Neural crest cell (in vitro differentiated cells): ENCODE results near the gene PARP6. TPM values are rescaled to one million over a fixed set of nuclear protein-coding genes. Genes with fewer than 3 reads are reported as not detected.
A peak's percentile ranks its signal among the peaks of the same experiment; 100 is the strongest.
"Not testable (repeated sequence)": the region's sequence is repeated elsewhere in the genome, so short reads cannot be mapped to it uniquely, and the experiment has no call there.

Experiments used
- DNase-seq: peaks from one replicate; pipeline ENCODE4 v3.0.0; 2021; ENCODE audit warnings: low read depth, mixed read lengths, low spot score
- H3K27ac Mint-ChIP-seq: one replicate; pipeline ENCODE4 v1.8.0; 2021; ENCODE audit warnings: mild to moderate bottlenecking, mixed read lengths; ENCODE audit not compliant: unreplicated experiment
- H3K27me3 Mint-ChIP-seq: 2 replicates; pipeline ENCODE4 v1.8.0; 2021; ENCODE audit warnings: low read depth, mild to moderate bottlenecking, mixed read lengths
- H3K36me3 Mint-ChIP-seq: 2 replicates; pipeline ENCODE4 v1.8.0; 2021; ENCODE audit warnings: low read depth, mild to moderate bottlenecking, mixed read lengths
- H3K4me1 Mint-ChIP-seq: 2 replicates; pipeline ENCODE4 v1.8.0; 2021; ENCODE audit warnings: mixed read lengths
- H3K4me3 Mint-ChIP-seq: one replicate; pipeline ENCODE4 v1.8.0; 2021; ENCODE audit warnings: mild to moderate bottlenecking, mixed read lengths
- H3K9me3 Mint-ChIP-seq: 2 replicates; pipeline ENCODE4 v1.8.0; 2021; ENCODE audit warnings: mixed read lengths
- CTCF ChIP-seq: fragments of 200-600 bp; sonication (generic); conservative IDR thresholded peaks from 2 replicates; pipeline ENCODE4 v1.5.0; 2021; ENCODE audit warnings: antibody characterized with exemption, mild to moderate bottlenecking
- total RNA-seq: library from RNA; stranded (reverse); gene quantifications from 2 replicates; pipeline ENCODE4 v1.2.1, GENCODE V29; 2021

The PARP6 gene
- total RNA-seq, 1 donor from 2014 or later: 88.9 TPM

DNA sequence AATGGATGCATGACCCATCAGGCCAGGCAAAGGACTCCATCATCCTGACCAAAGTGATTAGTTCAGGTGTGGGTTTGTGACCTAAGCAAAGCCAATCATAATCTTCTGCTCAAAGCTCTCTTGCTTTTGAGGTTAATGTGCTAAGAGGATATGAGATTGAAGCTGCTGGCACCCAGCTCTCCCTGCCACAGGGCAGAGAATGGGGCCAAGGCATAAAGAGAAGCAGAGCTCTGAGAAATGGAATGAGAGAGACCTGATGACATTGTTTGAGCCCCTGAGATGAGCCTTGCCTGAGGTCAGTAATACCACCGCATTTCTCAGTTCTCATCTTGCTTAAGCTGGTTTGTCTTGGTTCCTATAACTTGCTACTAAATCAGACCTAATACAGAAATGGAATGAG lies 6.4 kb upstream of the PARP6 start:
- no peak for DNase-seq
- Mint-ChIP-seq H3K9me3 (no peaks in the 10 kb centered on the region), H3K36me3 (no peaks in the 10 kb centered on the region), H3K4me1 (no peaks in the 10 kb centered on the region), H3K27me3 (peaks cover 13% of the 10 kb centered on the region), H3K4me3 (no peak overlapping the region), H3K27ac (no peak overlapping the region)
- TF ChIP-seq CTCF: no peak

DNA sequence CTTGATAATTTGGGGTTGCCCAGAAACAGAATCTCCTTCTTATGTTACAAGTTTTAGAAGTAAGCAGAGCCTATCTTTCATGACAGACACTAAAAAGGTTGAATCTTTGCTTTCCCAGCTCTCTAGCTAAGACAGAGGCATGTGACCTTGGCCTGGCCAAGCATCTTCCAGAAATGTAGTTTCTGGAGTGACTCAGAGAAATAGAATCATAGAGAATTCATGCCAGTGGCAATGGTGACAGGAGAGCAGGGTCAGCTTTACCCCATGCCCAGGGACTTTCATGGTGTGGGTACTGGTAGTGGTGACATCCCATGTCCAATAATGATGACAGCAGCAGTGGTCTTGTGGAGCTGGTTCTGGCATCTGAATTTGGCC lies 4.0 kb upstream of the PARP6 start:
- Mint-ChIP-seq H3K4me3 (peak overlapping the region; percentile 7), H3K27me3 (peaks cover 13% of the 10 kb centered on the region), H3K4me1 (peaks cover 15% of the 10 kb centered on the region), H3K36me3 (no peaks in the 10 kb centered on the region), H3K27ac (no peak overlapping the region), H3K9me3 (no peaks in the 10 kb centered on the region)
- DNase-seq: no peak
- no peak for TF ChIP-seq CTCF

DNA sequence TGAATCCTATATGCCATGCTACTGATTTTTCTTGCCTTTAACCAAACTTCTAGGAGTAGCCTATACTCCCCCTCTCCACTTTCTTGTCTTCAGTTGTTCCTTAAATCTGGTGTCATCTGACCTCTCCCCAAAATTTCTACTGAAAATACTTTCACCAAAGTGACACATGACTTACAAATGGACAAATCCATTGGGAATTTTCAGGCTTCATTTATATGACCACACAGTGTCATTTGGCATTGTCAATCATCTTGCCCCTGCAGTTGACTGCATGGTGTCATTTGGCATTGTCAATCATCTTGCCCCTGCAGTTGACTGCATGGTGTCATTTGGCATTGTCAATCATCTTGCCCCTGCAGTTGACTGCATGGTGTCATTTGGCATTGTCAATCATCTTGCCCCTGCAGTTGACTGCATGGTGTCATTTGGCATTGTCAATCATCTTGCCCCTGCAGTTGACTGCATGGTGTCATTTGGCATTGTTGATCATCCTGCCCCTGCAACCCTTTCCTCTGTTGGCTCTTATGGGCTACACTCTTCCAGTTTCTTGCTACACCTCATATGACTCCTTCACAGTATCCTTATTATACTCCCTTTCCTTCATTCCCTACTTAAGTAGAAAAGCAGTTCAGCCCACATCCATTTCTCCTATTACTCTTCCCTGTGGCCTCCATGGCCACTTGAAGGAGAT lies 3.4 kb upstream of the PARP6 start:
- H3K36me3 Mint-ChIP-seq, H3K27ac Mint-ChIP-seq, H3K9me3 Mint-ChIP-seq, DNase-seq: not testable (repeated sequence)
- peak overlapping the region; percentile 7 for H3K4me3 Mint-ChIP-seq
- H3K27me3 Mint-ChIP-seq: peaks cover 13% of the 10 kb centered on the region
- peaks cover 20% of the 10 kb centered on the region for H3K4me1 Mint-ChIP-seq

GRCh38 chr15:72272997-72273352 lies 621 bp upstream of the PARP6 start:
- H3K27ac Mint-ChIP-seq: no peak overlapping the region
- H3K36me3 Mint-ChIP-seq: peaks cover 4% of the 10 kb centered on the region
- peaks cover 13% of the 10 kb centered on the region for H3K27me3 Mint-ChIP-seq
- no peak for DNase-seq
- H3K9me3 Mint-ChIP-seq: no peaks in the 10 kb centered on the region
- TF ChIP-seq CTCF: peak; percentile 8
- H3K4me1 Mint-ChIP-seq: peaks cover 28% of the 10 kb centered on the region
- peak overlapping the region; percentile 85 for H3K4me3 Mint-ChIP-seq

DNA sequence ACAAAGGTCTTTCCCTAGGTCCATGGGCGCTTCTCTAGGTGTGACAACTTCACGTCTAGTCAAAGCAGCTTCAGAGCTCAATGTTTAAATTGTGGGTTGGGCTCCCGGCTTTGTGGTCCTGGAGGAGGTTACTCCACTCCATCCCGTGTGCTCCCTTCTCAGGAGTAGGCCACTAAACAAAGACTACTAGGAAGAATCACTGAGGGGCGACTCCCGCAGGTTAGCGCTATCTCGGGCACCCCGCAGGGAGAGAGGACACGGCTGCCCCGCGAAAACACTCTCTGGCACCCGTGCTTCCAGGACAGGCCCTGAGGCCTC lies 500 bp downstream of the PARP6 start:
- no peak for DNase-seq
- Mint-ChIP-seq H3K4me1 (peaks cover 28% of the 10 kb centered on the region), H3K36me3 (peaks cover 7% of the 10 kb centered on the region), H3K9me3 (no peaks in the 10 kb centered on the region), H3K27me3 (peaks cover 8% of the 10 kb centered on the region), H3K4me3 (peak overlapping the region; percentile 92), H3K27ac (peak overlapping the region; percentile 36)
- TF ChIP-seq CTCF: no peak

DNA sequence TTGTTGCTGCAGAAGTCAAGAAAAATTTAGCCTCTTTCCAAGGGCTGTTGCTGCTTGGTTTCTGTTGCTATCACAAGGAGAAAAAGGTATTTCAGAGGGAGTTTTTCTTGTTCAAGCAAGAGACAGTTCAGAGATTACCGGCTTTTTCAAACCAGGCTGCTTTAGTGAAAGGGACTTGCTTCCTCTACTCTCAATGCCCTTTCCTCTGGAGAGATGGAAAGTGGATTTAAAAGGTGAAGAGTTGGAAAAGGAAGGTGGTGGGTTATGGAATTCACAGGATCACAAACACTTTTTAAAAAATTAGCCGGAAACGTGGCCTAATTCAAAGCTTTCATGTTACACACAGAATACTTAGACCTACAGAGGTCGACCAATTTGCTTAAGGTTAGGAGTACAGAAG lies 1.1 kb downstream of the PARP6 start:
- Mint-ChIP-seq H3K4me1 (peaks cover 28% of the 10 kb centered on the region), H3K4me3 (peak overlapping the region; percentile 92), H3K36me3 (peaks cover 7% of the 10 kb centered on the region), H3K27me3 (peaks cover 7% of the 10 kb centered on the region), H3K9me3 (no peaks in the 10 kb centered on the region), H3K27ac (no peak overlapping the region)
- no peak for TF ChIP-seq CTCF
- no peak for DNase-seq
